IMR-90 (cell line): ENCODE measurements around the gene CENPU. TPM values are rescaled to one million over a fixed set of nuclear protein-coding genes. Genes with fewer than 3 reads are reported as not detected.

Source experiments
- ATAC-seq: fragments of 200-7000 bp; cut with Tn5 transposase; 2 replicates; pipeline ENCODE4 v1.9.1; 2020; ENCODE audit warnings: low read depth, mild to moderate bottlenecking, moderate library complexity
- BruUV-seq: library from RNA; stranded (reverse); fragments of 400-500 nt; replicated peaks from 2 replicates; lab custom pipeline; 2021; lab: Mats Ljungman, UMichigan
- CTCF ChIA-PET: fragments of 300-600 bp; formaldehyde crosslinking; extraction: SDS; loops from one replicate; lab custom pipeline; 2021; ENCODE audit warnings: antibody characterized with exemption; lab: Yijun Ruan, JAX
- POLR2A ChIA-PET: fragments of 300-600 bp; sonication (Branson Sonifier 250); formaldehyde crosslinking; loops from one replicate; lab custom pipeline; 2022; ENCODE audit warnings: antibody characterized with exemption; ENCODE audit not compliant: unreplicated experiment; lab: Charles Lee
- DNase-seq: peaks from one replicate; pipeline ENCODE4 v3.0.0; 2013
- H2AFZ ChIP-seq: replicated peaks from 2 replicates; pipeline ENCODE3; 2013; ENCODE audit warnings: low read length, mild to moderate bottlenecking; ENCODE audit not compliant: poor library complexity
- H2AK5ac ChIP-seq: 2 replicates; pipeline ENCODE4 v1.6.1; 2013; ENCODE audit warnings: low read depth, low read length, inconsistent platforms
- H2AK9ac ChIP-seq: replicated peaks from 2 replicates; pipeline ENCODE3; 2013; ENCODE audit warnings: mild to moderate bottlenecking, low read depth, low read length, moderate library complexity; ENCODE audit not compliant: poor library complexity
- H2BK120ac ChIP-seq: 2 replicates; pipeline ENCODE4 v1.6.1; 2013; ENCODE audit warnings: low read depth, low read length, inconsistent platforms
- H2BK15ac ChIP-seq: 3 replicates; pipeline ENCODE4 v1.6.1; 2013; ENCODE audit warnings: low read depth, low read length, inconsistent platforms
- H2BK20ac ChIP-seq: 2 replicates; pipeline ENCODE4 v1.6.1; 2013; ENCODE audit warnings: low read depth, mild to moderate bottlenecking, inconsistent platforms, low read length, moderate library complexity
- H2BK5ac ChIP-seq: 2 replicates; pipeline ENCODE4 v1.6.1; 2013; ENCODE audit warnings: mild to moderate bottlenecking, low read depth, low read length, inconsistent platforms; ENCODE audit not compliant: poor library complexity, severe bottlenecking
- H3K14ac ChIP-seq: replicated peaks from 2 replicates; pipeline ENCODE4 v1.6.1; 2013; ENCODE audit warnings: low read depth, low read length, inconsistent platforms
- H3K18ac ChIP-seq: 2 replicates; pipeline ENCODE4 v1.6.1; 2013; ENCODE audit warnings: low read depth, low read length, control low read depth
- H3K23ac ChIP-seq: 2 replicates; pipeline ENCODE4 v1.6.1; 2013; ENCODE audit warnings: low read depth, low read length, inconsistent platforms
- H3K27ac ChIP-seq: 2 replicates; pipeline ENCODE4 v1.5.1; 2013; ENCODE audit warnings: mild to moderate bottlenecking, control low read depth, low read length; ENCODE audit not compliant: insufficient read depth
- H3K27me3 ChIP-seq: 2 replicates; pipeline ENCODE4 v1.6.1; 2013; ENCODE audit warnings: low read length; ENCODE audit not compliant: control insufficient read depth, insufficient read depth
- H3K36me3 ChIP-seq: 2 replicates; pipeline ENCODE4 v1.6.1; 2013; ENCODE audit warnings: low read length, mixed read lengths; ENCODE audit not compliant: control insufficient read depth, insufficient read depth
- H3K4ac ChIP-seq: 2 replicates; pipeline ENCODE4 v1.6.1; 2013; ENCODE audit warnings: low read depth, low read length, inconsistent platforms
- H3K4me1 ChIP-seq: 2 replicates; pipeline ENCODE4 v1.6.1; 2013; ENCODE audit warnings: low read length, mixed read lengths; ENCODE audit not compliant: control insufficient read depth, insufficient read depth
- H3K4me2 ChIP-seq: 2 replicates; pipeline ENCODE4 v1.6.1; 2013; ENCODE audit warnings: low read depth, mild to moderate bottlenecking, control low read depth, low read length, moderate library complexity
- H3K4me3 ChIP-seq: 2 replicates; pipeline ENCODE4 v1.5.1; 2013; ENCODE audit warnings: low read depth, mild to moderate bottlenecking, control low read depth, low read length, moderate library complexity; ENCODE audit not compliant: insufficient read depth
- H3K56ac ChIP-seq: 2 replicates; pipeline ENCODE4 v1.6.1; 2013; ENCODE audit warnings: low read length, inconsistent platforms; ENCODE audit not compliant: insufficient read depth; ENCODE audit errors: extremely low read depth
- H3K79me1 ChIP-seq, 2 experiments: 2 replicates each; pipeline ENCODE4 v1.6.1; 2013; ENCODE audit warnings: low read length in 2 of 2, inconsistent platforms in 1 of 2, low read depth in 1 of 2
- H3K9ac ChIP-seq: 2 replicates; pipeline ENCODE4 v1.6.1; 2013; ENCODE audit warnings: low read depth, low read length, control low read depth
- H3K9me1 ChIP-seq: 2 replicates; pipeline ENCODE4 v1.6.1; 2013; ENCODE audit warnings: low read length, inconsistent platforms; ENCODE audit not compliant: insufficient read depth
- H3K9me3 ChIP-seq: 2 replicates; pipeline ENCODE4 v1.6.1; 2013; ENCODE audit warnings: low read length; ENCODE audit not compliant: control insufficient read depth, insufficient read depth
- H4K20me1 ChIP-seq: 2 replicates; pipeline ENCODE4 v1.6.1; 2013; ENCODE audit warnings: low read length, inconsistent platforms; ENCODE audit not compliant: insufficient read depth
- H4K5ac ChIP-seq: 2 replicates; pipeline ENCODE4 v1.6.1; 2013; ENCODE audit warnings: mild to moderate bottlenecking, low read depth, low read length, control low read depth
- H4K8ac ChIP-seq, 2 experiments: 2 replicates each; pipeline ENCODE4 v1.6.1; 2013; ENCODE audit warnings: low read depth in 2 of 2, low read length in 2 of 2, control low read depth in 1 of 2, inconsistent platforms in 1 of 2
- H4K91ac ChIP-seq: 2 replicates; pipeline ENCODE4 v1.6.1; 2013; ENCODE audit warnings: low read depth, low read length, inconsistent platforms; ENCODE audit not compliant: insufficient read depth
- BHLHE40 ChIP-seq: fragments of 150-350 bp; IDR thresholded peaks from 2 replicates; pipeline ENCODE4 v1.6.1; 2016; ENCODE audit warnings: mild to moderate bottlenecking, low read depth, low read length
- CEBPB ChIP-seq: IDR thresholded peaks from 2 replicates; pipeline ENCODE4 v1.6.1; 2012; ENCODE audit warnings: low read depth, low read length, improper control_type of control experiment
- ELK1 ChIP-seq: fragments of 150-350 bp; IDR thresholded peaks from 2 replicates; pipeline ENCODE4 v1.6.1; 2016; ENCODE audit warnings: low read depth, mild to moderate bottlenecking, low read length, moderate library complexity, borderline replicate concordance
- FOS ChIP-seq: fragments of 150-350 bp; IDR thresholded peaks from 2 replicates; pipeline ENCODE4 v1.6.1; 2016; ENCODE audit warnings: low read depth, low read length
- MAFK ChIP-seq: IDR thresholded peaks from 2 replicates; pipeline ENCODE4 v1.6.1; 2012; ENCODE audit warnings: low read depth, low read length, improper control_type of control experiment
- MAZ ChIP-seq: IDR thresholded peaks from 2 replicates; pipeline ENCODE4 v1.6.1; 2012; ENCODE audit warnings: low read depth, mild to moderate bottlenecking, low read length, improper control_type of control experiment, moderate library complexity, borderline replicate concordance
- MXI1 ChIP-seq: IDR thresholded peaks from 2 replicates; pipeline ENCODE4 v1.6.1; 2012; ENCODE audit warnings: low read depth, mild to moderate bottlenecking, low read length, moderate library complexity, borderline replicate concordance
- NFE2L2 ChIP-seq: fragments of 150-350 bp; IDR thresholded peaks from 2 replicates; pipeline ENCODE4 v1.6.1; 2016; ENCODE audit warnings: low read depth, mild to moderate bottlenecking, low read length
- RAD21 ChIP-seq: IDR thresholded peaks from 2 replicates; pipeline ENCODE4 v1.6.1; 2012; ENCODE audit warnings: low read length, improper control_type of control experiment
- RCOR1 ChIP-seq: IDR thresholded peaks from 2 replicates; pipeline ENCODE4 v1.6.1; 2012; ENCODE audit warnings: mild to moderate bottlenecking, low read length, improper control_type of control experiment; ENCODE audit not compliant: insufficient replicate concordance
- RFX5 ChIP-seq: IDR thresholded peaks from 2 replicates; pipeline ENCODE4 v1.8.0; 2012; ENCODE audit warnings: low read depth, mild to moderate bottlenecking, low read length, moderate library complexity
- SMC3 ChIP-seq: fragments of 150-350 bp; IDR thresholded peaks from 2 replicates; pipeline ENCODE4 v1.6.1; 2016; ENCODE audit warnings: low read depth, mild to moderate bottlenecking, antibody characterized with exemption, low read length, moderate library complexity
- USF2 ChIP-seq: fragments of 150-350 bp; IDR thresholded peaks from 2 replicates; pipeline ENCODE4 v1.6.1; 2017; ENCODE audit warnings: mild to moderate bottlenecking, antibody characterized with exemption, low read length, low read depth
- WGBS, 2 experiments: methylation state at CpG; one replicate each; pipeline versions ENCODE4 v1.1.5 to v1.1.7; 2013; ENCODE audit warnings: missing lambda C conversion rate in 2 of 2; ENCODE audit not compliant: insufficient read length in 1 of 2; ENCODE audit errors: extremely low coverage in 2 of 2; 5-methylcytosine and 5-hydroxymethylcytosine counted together
- dilution Hi-C: fragments of 300-500 bp; cut with HindIII; formaldehyde crosslinking; loops from one replicate; pipeline ENCODE4 v1.14.3; 2018; ENCODE audit warnings: low sequenced_read_pairs; ENCODE audit not compliant: unreplicated experiment
- in situ Hi-C: fragments of 300-500 bp; cut with MboI; formaldehyde crosslinking; loops from 3 replicates; pipeline ENCODE4 v1.14.3; 2019; ENCODE audit warnings: low sequenced_read_pairs, inconsistent platforms, mixed read lengths
- intact Hi-C: fragments of 100-400 bp; cut with micrococcal nuclease; formaldehyde crosslinking; loops from 2 replicates; pipeline ENCODE4 v1.10.0; 2022
- polyA plus RNA-seq, 3 experiments: library from polyadenylated mRNA; depleted of rRNA; stranded (reverse); fragments of >200 nt; gene quantifications; 2 replicates each; pipeline ENCODE4 v1.2.3, GENCODE V29; 2012; ENCODE audit warnings: low replicate concordance in 1 of 3
- total RNA-seq: library from RNA; depleted of rRNA; stranded (reverse); fragments of >200 nt; gene quantifications from 2 replicates; pipeline ENCODE4 v1.2.3, GENCODE V29; 2012

The CENPU gene
- total and polyA plus RNA-seq, 2 of the 4 experiments (the other 2 are of a cell fraction): 13.6 to 14.6 TPM

- ChIA-PET POLR2A (no interaction called here), CTCF (no interaction called here)
- H2BK15ac ChIP-seq: no peak overlapping the region
- no peak overlapping the region for H3K4me3 ChIP-seq
- no peak overlapping the region for H2AFZ ChIP-seq
- TF ChIP-seq CEBPB (no peak), RFX5 (no peak), FOS (no peak), RAD21 (no peak), RCOR1 (no peak), MAZ (no peak), SMC3 (no peak), ELK1 (no peak), MXI1 (no peak), NFE2L2 (no peak), BHLHE40 (no peak), USF2 (no peak), MAFK (no peak)
- H3K27ac ChIP-seq: no peak overlapping the region
- H3K4me1 ChIP-seq: peaks cover 3% of the 10 kb centered on the region
- H4K20me1 ChIP-seq: no peaks in the 10 kb centered on the region; the same call in 1 of the 2 replicates
- no peak overlapping the region for H3K4me2 ChIP-seq
- intact Hi-C loops: no loop called here
- no peak overlapping the region for H4K91ac ChIP-seq
- dilution Hi-C loops: no loop called here
- H4K5ac ChIP-seq: no peak overlapping the region
- no peak overlapping the region for H3K18ac ChIP-seq
- H3K4ac ChIP-seq: no peak overlapping the region
- H2AK9ac ChIP-seq: no peak overlapping the region
- DNase-seq (no peak), ATAC-seq (no peak)
- H3K9me3 ChIP-seq: no peaks in the 10 kb centered on the region
- no CpG with 5 or more reads among the region's 3 CpGs for WGBS, 2 experiments
- no peak overlapping the region for H2BK5ac ChIP-seq
- H2BK120ac ChIP-seq: no peak overlapping the region
- in situ Hi-C loops: no loop called here
- H3K9ac ChIP-seq: no peak overlapping the region
- no peak overlapping the region for H3K14ac ChIP-seq
- peaks cover 12 to 17% of the 10 kb centered on the region in 2 experiments for H3K79me1 ChIP-seq
- no peak overlapping the region for H3K23ac ChIP-seq
- H3K9me1 ChIP-seq: no peaks in the 10 kb centered on the region
- H2BK20ac ChIP-seq: no peak overlapping the region
- H3K36me3 ChIP-seq: peaks cover 2% of the 10 kb centered on the region; the same call in 1 of the 2 replicates
- no peaks in the 10 kb centered on the region for H3K27me3 ChIP-seq
- H2AK5ac ChIP-seq: no peak overlapping the region
- BruUV-seq: no TSS peak
- H4K8ac ChIP-seq: no peak overlapping the region
- H3K56ac ChIP-seq: no peak overlapping the region
Measured at GRCh38 chr4:184727430-184727829, 6.5 kb downstream of the CENPU start.
